HepG2 (cell line): Measurements from ENCODE around the gene ZNF512B. TPM values are rescaled to one million over a fixed set of nuclear protein-coding genes. Genes with fewer than 3 reads are reported as not detected.

Experiments
- MBNL3 ChIP-seq: fragments of 250-450 bp; sonication (Bioruptor Pico); conservative IDR thresholded peaks from 2 replicates; pipeline ENCODE4 v1.8.0; 2022; ENCODE audit warnings: mild to moderate bottlenecking, inconsistent platforms
- SATB2 ChIP-seq: sonication (generic); formaldehyde crosslinking; IDR thresholded peaks from 2 replicates; pipeline ENCODE4 v1.5.0; 2020; ENCODE audit warnings: missing genetic modification reagents
- ZBTB44 ChIP-seq: sonication (generic); formaldehyde crosslinking; IDR thresholded peaks from 2 replicates; pipeline ENCODE4 v1.4.0; 2020; ENCODE audit warnings: missing genetic modification reagents
- ZFP91 ChIP-seq: sonication (generic); formaldehyde crosslinking; IDR thresholded peaks from 2 replicates; pipeline ENCODE4 v1.9.0; 2022; ENCODE audit warnings: missing genetic modification reagents, mild to moderate bottlenecking, borderline replicate concordance
- microRNA counts: library from miRNA; unstranded; fragments of <30 nt; microRNA quantifications from one replicate; lab custom pipeline; 2015
- microRNA-seq: library from miRNA; unstranded; fragments of <30 nt; microRNA quantifications from one replicate; pipeline ENCODE4, GENCODE V29; 2020
- polyA plus RNA-seq, 8 experiments: library from polyadenylated mRNA; depleted of rRNA in 3 of 8; stranded (reverse) in 7 of 8; unstranded in 1 of 8; fragments of >200 nt; fragmentation: Illumina TruSeq in 4 of 8; extraction: Trizol in 4 of 8; gene quantifications; 2 replicates each; pipeline versions ENCODE4 v1.2.1 to v1.2.3, GENCODE V29; 2011 to 2016; ENCODE audit warnings: low read depth in 4 of 8, missing spikeins in 1 of 8, mixed read lengths in 1 of 8; ENCODE audit not compliant: insufficient read depth in 1 of 8
- small RNA-seq, 3 experiments: library from RNA; depleted of rRNA; stranded (forward); fragments of <200 nt; gene quantifications; one replicate each; pipeline ENCODE3, GENCODE V24; 2012; ENCODE audit warnings: low read depth in 2 of 3, low replicate concordance in 1 of 3; ENCODE audit not compliant: insufficient read length in 3 of 3, insufficient read depth in 2 of 3
- total RNA-seq, 5 experiments: library from RNA; depleted of rRNA; stranded (reverse); fragments of >200 nt; fragmentation: Illumina TruSeq; extraction: Trizol; gene quantifications; 2 replicates each; pipeline ENCODE4 v1.2.3, GENCODE V29; 2016; ENCODE audit warnings: low read depth in 1 of 5

The ZNF512B gene
- total and polyA plus RNA-seq, 2 of the 13 experiments (the other 11 are each of a cell fraction or from before 2014, with no cell fraction given), result 11.5 to 30.6 TPM

- TF ChIP-seq ZBTB44 (CRISPR knock-in tag), result no peak
- no peak for TF ChIP-seq ZFP91 (CRISPR knock-in tag)
- TF ChIP-seq SATB2 (CRISPR knock-in tag), result no peak
- no peak for TF ChIP-seq MBNL3 (CRISPR knock-in tag)
Measured at GRCh38 chr20:63908008-63908682, 61.6 kb downstream of the ZNF512B start (continued).

MicroRNAs within 50 kb of the gene (microRNA counts, 767-probe panel; counts per million panel counts)
- not detected for microRNA hsa-miR-1914-5p (lab: Ali Mortazavi, UCI)
- not detected for microRNA hsa-miR-647 (lab: Ali Mortazavi, UCI)
- microRNA hsa-miR-941 (lab: Ali Mortazavi, UCI), result not detected

Small RNA genes lying within 50 kb of the gene (microRNA-seq; reads per million reads assigned to microRNA genes)
- gene MIR1914 (7.5 reads per million, percentile 41 among the genes with 10 or more reads in this experiment), gene MIR647 (not detected), gene MIR941-1 (not detected), gene MIR941-2 (not detected), gene MIR941-3 (not detected), gene MIR941-4 (not detected), gene MIR941-5 (not detected)

Small RNA genes lying within 50 kb of the gene (small RNA-seq; reads per million reads assigned to genes)
- 0 reads per million in 3 experiments for gene MIR647
- gene MIR941-2, result 0 reads per million in 3 experiments
- gene MIR941-4, result 0 reads per million in 3 experiments
- 0 reads per million in 3 experiments for gene MIR941-5
- 2.3 to 616 (median 40.7) reads per million in 3 experiments for gene RNU1-134P

Other genes with a start within 250 kb of the ZNF512B start
- 51.5 and 61.5 TPM in 2 replicates for gene LIME1, start 233.3 kb downstream of the ZNF512B start, total RNA-seq (2016; rRNA removed; fragmentation: Illumina TruSeq; extraction: Trizol)
- gene LIME1, start 233.3 kb downstream of the ZNF512B start, polyA plus RNA-seq (2011; rRNA removed), result 13.0 and 23.5 TPM in 2 replicates
- 47.4 and 91.4 TPM in 2 replicates for gene SLC2A4RG, start 230.2 kb downstream of the ZNF512B start, total RNA-seq (2016; rRNA removed; fragmentation: Illumina TruSeq; extraction: Trizol)
- gene SLC2A4RG, start 230.2 kb downstream of the ZNF512B start, polyA plus RNA-seq (2011; rRNA removed), result 95.9 and 105 TPM in 2 replicates
- 10.9 and 13.5 TPM in 2 replicates for gene ZBTB46, start 138.7 kb downstream of the ZNF512B start, total RNA-seq (2016; rRNA removed; fragmentation: Illumina TruSeq; extraction: Trizol)
- 1.6 and 2.7 TPM in 2 replicates for gene ZBTB46, start 138.7 kb downstream of the ZNF512B start, polyA plus RNA-seq (2011; rRNA removed)
- gene ABHD16B, start 108.4 kb downstream of the ZNF512B start, total RNA-seq (2016; rRNA removed; fragmentation: Illumina TruSeq; extraction: Trizol), result not detected in 2 replicates
- gene ABHD16B, start 108.4 kb downstream of the ZNF512B start, polyA plus RNA-seq (2011; rRNA removed), result not detected in 2 replicates
- gene TPD52L2, start 104.7 kb downstream of the ZNF512B start, total RNA-seq (2016; rRNA removed; fragmentation: Illumina TruSeq; extraction: Trizol), result 156 and 187 TPM in 2 replicates
- 184 and 198 TPM in 2 replicates for gene TPD52L2, start 104.7 kb downstream of the ZNF512B start, polyA plus RNA-seq (2011; rRNA removed)
- gene DNAJC5, start 74.8 kb downstream of the ZNF512B start, total RNA-seq (2016; rRNA removed; fragmentation: Illumina TruSeq; extraction: Trizol), result 54.3 and 64.5 TPM in 2 replicates
- gene DNAJC5, start 74.8 kb downstream of the ZNF512B start, polyA plus RNA-seq (2011; rRNA removed), result 42.8 and 51.8 TPM in 2 replicates
- 48.0 and 50.2 TPM in 2 replicates for gene UCKL1, start 13.5 kb downstream of the ZNF512B start, total RNA-seq (2016; rRNA removed; fragmentation: Illumina TruSeq; extraction: Trizol)
- gene UCKL1, start 13.5 kb downstream of the ZNF512B start, polyA plus RNA-seq (2011; rRNA removed), result 126 and 168 TPM in 2 replicates
- 5.1 and 6.1 TPM in 2 replicates for gene SAMD10, start 9.7 kb upstream of the ZNF512B start, total RNA-seq (2016; rRNA removed; fragmentation: Illumina TruSeq; extraction: Trizol)
- gene SAMD10, start 9.7 kb upstream of the ZNF512B start, polyA plus RNA-seq (2011; rRNA removed), result 11.0 and 11.8 TPM in 2 replicates
- gene PRPF6, start 11.2 kb upstream of the ZNF512B start, total RNA-seq (2016; rRNA removed; fragmentation: Illumina TruSeq; extraction: Trizol), result 101 and 127 TPM in 2 replicates
- gene PRPF6, start 11.2 kb upstream of the ZNF512B start, polyA plus RNA-seq (2011; rRNA removed), result 63.7 and 65.3 TPM in 2 replicates
- 36.8 and 80.0 TPM in 2 replicates for gene C20orf204, start 66.3 kb upstream of the ZNF512B start, total RNA-seq (2016; rRNA removed; fragmentation: Illumina TruSeq; extraction: Trizol)
- 22.1 and 27.2 TPM in 2 replicates for gene C20orf204, start 66.3 kb upstream of the ZNF512B start, polyA plus RNA-seq (2011; rRNA removed)
- 1.3 and 1.9 TPM in 2 replicates for gene SOX18, start 79.7 kb upstream of the ZNF512B start, total RNA-seq (2016; rRNA removed; fragmentation: Illumina TruSeq; extraction: Trizol)
- gene SOX18, start 79.7 kb upstream of the ZNF512B start, polyA plus RNA-seq (2011; rRNA removed), result 1.6 and 2.0 TPM in 2 replicates
- gene TCEA2, start 93.3 kb upstream of the ZNF512B start, total RNA-seq (2016; rRNA removed; fragmentation: Illumina TruSeq; extraction: Trizol), result 25.9 and 33.7 TPM in 2 replicates
- 28.1 and 36.8 TPM in 2 replicates for gene TCEA2, start 93.3 kb upstream of the ZNF512B start, polyA plus RNA-seq (2011; rRNA removed)
- gene RGS19, start 109.6 kb upstream of the ZNF512B start, total RNA-seq (2016; rRNA removed; fragmentation: Illumina TruSeq; extraction: Trizol), result 10.2 and 10.7 TPM in 2 replicates
- 11.9 and 14.7 TPM in 2 replicates for gene RGS19, start 109.6 kb upstream of the ZNF512B start, polyA plus RNA-seq (2011; rRNA removed)
- 0.27 and 0.35 TPM in 2 replicates for gene OPRL1, start 110.2 kb upstream of the ZNF512B start, total RNA-seq (2016; rRNA removed; fragmentation: Illumina TruSeq; extraction: Trizol)
- gene OPRL1, start 110.2 kb upstream of the ZNF512B start, polyA plus RNA-seq (2011; rRNA removed), result 0.71 and 0.77 TPM in 2 replicates
- not detected in 2 replicates for gene LKAAEAR1, start 114.5 kb upstream of the ZNF512B start, total RNA-seq (2016; rRNA removed; fragmentation: Illumina TruSeq; extraction: Trizol)
- gene LKAAEAR1, start 114.5 kb upstream of the ZNF512B start, polyA plus RNA-seq (2011; rRNA removed), result not detected in 2 replicates
- gene NPBWR2, start 137.6 kb upstream of the ZNF512B start, total RNA-seq (2016; rRNA removed; fragmentation: Illumina TruSeq; extraction: Trizol), result not detected in 2 replicates
- not detected in 2 replicates for gene NPBWR2, start 137.6 kb upstream of the ZNF512B start, polyA plus RNA-seq (2011; rRNA removed)
- 0.42 and 0.58 TPM in 2 replicates for gene MYT1, start 194.5 kb upstream of the ZNF512B start, total RNA-seq (2016; rRNA removed; fragmentation: Illumina TruSeq; extraction: Trizol)
- 2.5 and 3.2 TPM in 2 replicates for gene MYT1, start 194.5 kb upstream of the ZNF512B start, polyA plus RNA-seq (2011; rRNA removed)